Adrenal gland (tissue), 12 donors: ENCODE results near the gene ELAVL2. TPM values are rescaled to one million over a fixed set of nuclear protein-coding genes. Genes with fewer than 3 reads are reported as not detected.
"Not testable (repeated sequence)": the region's sequence is repeated elsewhere in the genome, so short reads cannot be mapped to it uniquely, and the experiment has no call there.

Experiments
- DNase-seq, 7 donors: peaks; one replicate each; pipeline ENCODE4 v3.0.0-alpha.2; 2019 to 2020
- H3K27ac ChIP-seq, 5 donors: fragments of 200-600 bp; sonication (generic) in 4 of 5; 1 replicate in 3 of 5; 2 replicates in 2 of 5; pipeline versions ENCODE4 v1.5.1 to v1.8.0; 2016 to 2020; ENCODE audit warnings: mild to moderate bottlenecking in 1 of 5
- H3K27me3 ChIP-seq: fragments of 200-600 bp; 2 replicates; pipeline ENCODE4 v1.8.0; 2021
- H3K36me3 ChIP-seq, 2 donors: fragments of 200-600 bp; replicated peaks in 1 of 2; 1 replicate in 1 of 2; 2 replicates in 1 of 2; pipeline versions ENCODE4 v1.5.1 to v1.8.0; 2018 to 2022
- H3K4me1 ChIP-seq, 2 donors: fragments of 200-600 bp; replicated peaks in 1 of 2; 1 replicate in 1 of 2; 2 replicates in 1 of 2; pipeline versions ENCODE4 v1.5.1 to v1.8.0; 2018 to 2021
- H3K4me3 ChIP-seq, 4 donors: fragments of 200-600 bp; sonication (generic) in 3 of 4; one replicate each; pipeline ENCODE4 v1.5.1; 2016 to 2018
- H3K9me3 ChIP-seq, 3 donors: fragments of 200-600 bp; sonication (generic) in 1 of 3; replicated peaks in 1 of 3; 1 replicate in 2 of 3; 2 replicates in 1 of 3; pipeline versions ENCODE4 v1.5.1 to v1.8.0; 2016 to 2021
- POLR2A ChIP-seq, 2 donors: fragments of 450-650 bp; IDR thresholded peaks; one replicate each; pipeline ENCODE4 v1.6.1; 2017; ENCODE audit warnings: antibody characterized with exemption in 2 of 2, mild to moderate bottlenecking in 2 of 2, moderate library complexity in 1 of 2
- WGBS, 4 donors: extraction: QIAGEN DNeasy Blood & Tissue Kit in 2 of 4; methylation state at CpG; one replicate each; pipeline versions ENCODE4 v1.1.5 to v1.1.7; 2013 to 2017; 5-methylcytosine and 5-hydroxymethylcytosine counted together
- intact Hi-C, 2 donors: fragments of 100-400 bp; cut with DNase I; formaldehyde crosslinking; loops; one replicate each; pipeline versions ENCODE4 v1.14.1 to v1.15.0; 2022 to 2023
- polyA plus RNA-seq, 3 donors: library from polyadenylated mRNA; stranded (reverse); fragments of 200-250 nt in 2 of 3; fragments of 350-450 nt in 1 of 3; fragmentation: Illumina TruSeq in 1 of 3; extraction: RNeasy Lipid Tissue Mini Kit (QIAGEN cat#74804) in 1 of 3; gene quantifications; one replicate each; pipeline ENCODE4 v1.2.3, GENCODE V29; 2013 to 2014
- total RNA-seq, 9 donors: library from RNA; depleted of rRNA in 4 of 9; stranded (reverse); fragments of >200 nt in 4 of 9; fragments of 120-200 nt in 1 of 9; fragmentation: NEBNext Ultra II Directional in 1 of 9; extraction: Animal tissue kit (Norgen Biotek cat#: 25700) in 1 of 9; gene quantifications; one replicate each; pipeline versions ENCODE4 v1.1.0 to v1.2.4, GENCODE V29; 2013 to 2023
- TF ChIP-seq, protein P1 (sequence below), 6 experiments: fragments of 450-650 bp in 4 of 6; fragments of 200-600 bp in 2 of 6; sonication (generic) in 1 of 6; IDR thresholded peaks; 1 replicate in 5 of 6; 2 replicates in 1 of 6; pipeline versions ENCODE4 v1.5.1 to v1.8.0; 2016 to 2021; ENCODE audit warnings: antibody characterized with exemption in 6 of 6, mild to moderate bottlenecking in 2 of 6, moderate library complexity in 1 of 6
- donor health status: healthy with polysubstance abuse.
- donor health status: Bipolar disorder and iron deficiency.
- donor health status: DM: yes; HTN: yes; CAD: no.
- donor health status: DM: no; HTN: no; CAD: no.
- donor health status: DM: no; HTN: no; CAD: no.
- donor health status: DM: yes; HTN: yes; CAD: no.

The ELAVL2 gene
- total and polyA plus RNA-seq, 12 donors: 0.24 to 13.6 (median 0.94) TPM; not detected in 1

DNA sequence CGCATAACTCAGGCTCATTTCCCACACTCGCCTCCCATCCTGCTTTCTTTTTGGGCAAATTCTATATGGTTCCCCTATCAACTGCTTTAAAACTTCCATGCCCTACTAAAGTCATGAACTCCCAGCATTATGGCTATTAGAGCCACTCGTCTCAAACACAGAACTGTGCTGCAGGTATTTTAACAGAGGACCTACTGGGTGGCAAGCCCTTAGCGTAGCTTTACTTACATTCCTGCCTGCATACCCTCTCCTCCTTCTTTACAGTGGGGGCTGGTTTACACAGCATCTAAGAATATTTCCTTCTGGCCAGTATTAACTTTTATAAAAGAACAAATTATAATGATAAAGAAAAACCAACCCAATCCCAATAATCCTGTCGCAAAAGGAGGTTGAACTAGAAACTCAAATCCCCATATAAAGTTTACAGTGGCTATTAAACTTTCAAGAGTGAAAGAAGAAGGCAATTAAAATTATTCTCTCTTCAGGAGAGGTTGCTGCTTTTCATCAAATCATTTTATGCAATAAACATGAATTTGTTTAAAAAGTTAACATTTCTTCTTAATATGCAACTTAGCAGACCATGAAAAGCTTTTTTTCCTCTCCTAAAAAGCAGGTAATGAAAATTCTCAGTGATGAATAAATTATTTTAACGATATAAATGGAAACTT is 100.6 kb downstream of the ELAVL2 start:
- no peak for DNase-seq
- WGBS, 4 donors: 90 to 93% (median 93%) methylated on average over 6 of the region's 6 CpGs
- TF ChIP-seq, protein P1, sequence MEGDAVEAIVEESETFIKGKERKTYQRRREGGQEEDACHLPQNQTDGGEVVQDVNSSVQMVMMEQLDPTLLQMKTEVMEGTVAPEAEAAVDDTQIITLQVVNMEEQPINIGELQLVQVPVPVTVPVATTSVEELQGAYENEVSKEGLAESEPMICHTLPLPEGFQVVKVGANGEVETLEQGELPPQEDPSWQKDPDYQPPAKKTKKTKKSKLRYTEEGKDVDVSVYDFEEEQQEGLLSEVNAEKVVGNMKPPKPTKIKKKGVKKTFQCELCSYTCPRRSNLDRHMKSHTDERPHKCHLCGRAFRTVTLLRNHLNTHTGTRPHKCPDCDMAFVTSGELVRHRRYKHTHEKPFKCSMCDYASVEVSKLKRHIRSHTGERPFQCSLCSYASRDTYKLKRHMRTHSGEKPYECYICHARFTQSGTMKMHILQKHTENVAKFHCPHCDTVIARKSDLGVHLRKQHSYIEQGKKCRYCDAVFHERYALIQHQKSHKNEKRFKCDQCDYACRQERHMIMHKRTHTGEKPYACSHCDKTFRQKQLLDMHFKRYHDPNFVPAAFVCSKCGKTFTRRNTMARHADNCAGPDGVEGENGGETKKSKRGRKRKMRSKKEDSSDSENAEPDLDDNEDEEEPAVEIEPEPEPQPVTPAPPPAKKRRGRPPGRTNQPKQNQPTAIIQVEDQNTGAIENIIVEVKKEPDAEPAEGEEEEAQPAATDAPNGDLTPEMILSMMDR (IDR thresholded peaks at IDR 0.05): no peak
- no peak for TF ChIP-seq POLR2A (IDR thresholded peaks at IDR 0.05)
- Histone ChIP-seq H3K36me3 (no peaks in the 10 kb centered on the region), H3K4me1 (no peaks in the 10 kb centered on the region), H3K9me3 (no peaks in the 10 kb centered on the region), H3K4me3 (no peak overlapping the region), H3K27me3 (no peaks in the 10 kb centered on the region), H3K27ac (no peak overlapping the region)
- intact Hi-C loops: no loop called here

DNA sequence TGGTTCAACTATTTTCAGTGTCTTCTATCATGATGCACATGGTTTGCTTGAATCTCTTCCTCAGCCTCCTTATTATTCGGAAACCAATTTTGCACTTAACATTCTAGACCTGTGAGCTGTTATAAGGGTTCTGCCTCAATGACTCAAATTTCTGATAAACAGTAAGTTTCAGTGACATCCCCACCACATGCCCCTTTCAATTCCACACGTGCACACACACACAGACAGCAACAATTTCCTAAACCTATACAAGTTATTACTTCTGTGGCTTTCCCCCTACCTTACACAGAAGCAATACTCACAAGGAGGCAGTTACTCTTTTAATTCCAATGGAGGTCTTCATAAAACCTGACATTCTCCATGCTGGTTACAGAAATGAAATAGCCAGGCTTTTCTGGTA is 102.4 kb downstream of the ELAVL2 start:
- Histone ChIP-seq H3K4me3 (no peak overlapping the region), H3K27me3 (no peaks in the 10 kb centered on the region), H3K36me3 (no peaks in the 10 kb centered on the region), H3K27ac (no peak overlapping the region), H3K4me1 (no peaks in the 10 kb centered on the region), H3K9me3 (no peaks in the 10 kb centered on the region)
- intact Hi-C loops: no loop called here
- TF ChIP-seq, protein P1 (IDR thresholded peaks at IDR 0.05): no peak
- 87 to 98% (median 97%) methylated on average over 2 of the region's 2 CpGs for WGBS, 4 donors
- no peak for DNase-seq

DNA sequence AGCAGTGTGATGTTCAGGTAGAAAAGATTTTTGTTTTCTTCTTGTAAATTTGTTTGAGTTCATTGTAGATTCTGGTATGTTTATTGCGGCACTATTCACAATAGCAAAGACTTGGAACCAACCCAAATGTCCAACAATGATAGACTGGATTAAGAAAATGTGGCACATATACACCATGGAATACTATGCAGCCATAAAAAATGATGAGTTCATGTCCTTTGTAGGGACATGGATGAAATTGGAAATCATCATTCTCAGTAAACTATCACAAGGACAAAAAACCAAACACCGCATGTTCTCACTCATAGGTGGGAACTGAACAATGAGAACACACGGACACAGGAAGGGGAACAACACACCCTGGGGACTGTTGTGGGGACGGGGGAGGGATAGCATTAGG is 103.0 kb downstream of the ELAVL2 start:
- WGBS, 4 donors: 89 to 94% (median 92%) methylated on average over 4 of the region's 4 CpGs
- DNase-seq, H3K36me3 ChIP-seq, H3K4me1 ChIP-seq, H3K27ac ChIP-seq, H3K27me3 ChIP-seq, intact Hi-C loops, H3K4me3 ChIP-seq, H3K9me3 ChIP-seq: not testable (repeated sequence)

DNA sequence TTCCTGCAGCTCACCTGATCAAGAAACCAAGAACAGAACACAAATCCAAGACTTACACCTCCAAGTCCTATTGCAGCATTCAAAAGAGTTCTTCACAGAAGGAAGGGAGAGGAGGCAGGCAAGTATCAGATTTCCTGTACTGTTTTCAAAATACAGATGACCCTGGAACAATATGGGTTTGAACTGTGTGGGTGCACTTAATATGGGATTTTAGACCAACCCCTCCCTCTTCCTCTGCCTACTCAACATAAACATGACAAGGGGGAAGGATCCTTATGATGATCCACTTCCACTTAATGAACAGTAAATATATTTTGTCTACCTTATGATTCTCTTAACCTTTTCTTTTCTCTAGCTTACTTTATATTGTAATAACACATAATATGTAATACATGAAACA is 104.6 kb downstream of the ELAVL2 start:
- intact Hi-C loops: no loop called here
- TF ChIP-seq, protein P1 (IDR thresholded peaks at IDR 0.05): no peak
- TF ChIP-seq POLR2A (IDR thresholded peaks at IDR 0.05): no peak
- Histone ChIP-seq H3K27ac (no peak overlapping the region), H3K27me3 (no peaks in the 10 kb centered on the region), H3K9me3 (no peaks in the 10 kb centered on the region), H3K4me1 (no peaks in the 10 kb centered on the region), H3K4me3 (no peak overlapping the region), H3K36me3 (no peaks in the 10 kb centered on the region)
- no peak for DNase-seq

DNA sequence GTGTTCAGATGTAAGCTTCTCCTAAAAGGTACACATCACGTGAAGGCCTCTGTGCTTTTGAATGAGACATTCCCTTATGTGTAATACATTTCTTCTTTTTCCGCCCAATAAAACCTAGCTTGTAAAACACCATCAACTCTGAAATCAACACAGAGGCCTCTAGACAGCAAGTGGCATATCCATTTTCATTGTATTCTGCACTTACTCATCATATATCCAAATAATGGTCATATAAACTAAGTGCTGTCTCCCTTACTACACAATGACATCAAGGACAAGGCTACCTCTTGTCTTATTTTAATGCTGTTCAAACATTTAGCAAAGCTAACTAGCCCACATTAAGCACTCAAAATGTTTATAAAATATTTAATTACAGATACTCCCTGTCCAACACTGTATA is 108.5 kb downstream of the ELAVL2 start:
- Histone ChIP-seq H3K27ac (no peak overlapping the region), H3K9me3 (no peaks in the 10 kb centered on the region), H3K36me3 (no peaks in the 10 kb centered on the region), H3K4me3 (no peak overlapping the region), H3K4me1 (no peaks in the 10 kb centered on the region), H3K27me3 (no peaks in the 10 kb centered on the region)
- WGBS, 4 donors: 88 to 98% (median 93%) methylated on average over 2 of the region's 2 CpGs
- no peak for DNase-seq
- intact Hi-C loops: no loop called here
- TF ChIP-seq POLR2A (IDR thresholded peaks at IDR 0.05): no peak
- TF ChIP-seq, protein P1 (IDR thresholded peaks at IDR 0.05): no peak
